Stimulated activated naive CD8-positive, alpha-beta T cell treated with anti-CD3 and anti-CD28 coated beads, Interleukin-15, Interleukin-2, amounts not matched to agents 100 ng/mL and 50 ng/mL, for 24 hours (primary cell): ENCODE results near the gene DOLPP1.

Experiments used
- H3K27ac Mint-ChIP-seq: one replicate; pipeline ENCODE4 v1.8.0; 2021; ENCODE audit warnings: mild to moderate bottlenecking, mixed read lengths
- H3K27me3 Mint-ChIP-seq: one replicate; pipeline ENCODE4 v1.8.0; 2021; ENCODE audit warnings: mixed read lengths
- H3K36me3 Mint-ChIP-seq: one replicate; pipeline ENCODE4 v1.8.0; 2021; ENCODE audit warnings: low read depth, mixed read lengths
- H3K4me1 Mint-ChIP-seq: one replicate; pipeline ENCODE4 v1.8.0; 2021; ENCODE audit warnings: low read depth, mixed read lengths
- H3K4me3 Mint-ChIP-seq: one replicate; pipeline ENCODE4 v1.8.0; 2021; ENCODE audit warnings: mild to moderate bottlenecking, mixed read lengths
- H3K9me3 Mint-ChIP-seq: one replicate; pipeline ENCODE4 v1.8.0; 2021; ENCODE audit warnings: mixed read lengths

DOLPP1 gene

GRCh38 chr9:129073404-129073803, 7.5 kb upstream of the DOLPP1 start:
- H3K36me3 Mint-ChIP-seq: peaks cover 5% of the 10 kb centered on the region
- no peaks in the 10 kb centered on the region for H3K9me3 Mint-ChIP-seq
- peaks cover 32% of the 10 kb centered on the region for H3K4me1 Mint-ChIP-seq
- H3K27me3 Mint-ChIP-seq: no peaks in the 10 kb centered on the region
- no peak overlapping the region for H3K4me3 Mint-ChIP-seq
- no peak overlapping the region for H3K27ac Mint-ChIP-seq

GRCh38 chr9:129074106-129074505, 6.8 kb upstream of the DOLPP1 start:
- Mint-ChIP-seq H3K4me1 (peaks cover 25% of the 10 kb centered on the region), H3K27ac (no peak overlapping the region)

GRCh38 chr9:129075996-129076639, 4.8 kb upstream of the DOLPP1 start:
- Mint-ChIP-seq H3K27me3 (no peaks in the 10 kb centered on the region), H3K36me3 (no peaks in the 10 kb centered on the region), H3K9me3 (no peaks in the 10 kb centered on the region), H3K4me3 (no peak overlapping the region), H3K27ac (no peak overlapping the region), H3K4me1 (peaks cover 25% of the 10 kb centered on the region)

More at GRCh38 chr9:129074106-129074505, 6.8 kb upstream of the DOLPP1 start:
- no peak overlapping the region for H3K4me3 Mint-ChIP-seq
- no peaks in the 10 kb centered on the region for H3K36me3 Mint-ChIP-seq
- H3K27me3 Mint-ChIP-seq: no peaks in the 10 kb centered on the region
- H3K9me3 Mint-ChIP-seq: no peaks in the 10 kb centered on the region

- Mint-ChIP-seq H3K4me3 (no peak overlapping the region), H3K27me3 (no peaks in the 10 kb centered on the region), H3K27ac (no peak overlapping the region), H3K9me3 (no peaks in the 10 kb centered on the region), H3K4me1 (peaks cover 24% of the 10 kb centered on the region), H3K36me3 (no peaks in the 10 kb centered on the region)
Observed at GRCh38 chr9:129076640-129077037, 4.3 kb upstream of the DOLPP1 start.

- Mint-ChIP-seq H3K27me3 (no peaks in the 10 kb centered on the region), H3K27ac (no peak overlapping the region), H3K4me1 (peaks cover 25% of the 10 kb centered on the region), H3K9me3 (no peaks in the 10 kb centered on the region), H3K36me3 (no peaks in the 10 kb centered on the region), H3K4me3 (no peak overlapping the region)
Observed at GRCh38 chr9:129077236-129077635, 3.7 kb upstream of the DOLPP1 start.

DNA sequence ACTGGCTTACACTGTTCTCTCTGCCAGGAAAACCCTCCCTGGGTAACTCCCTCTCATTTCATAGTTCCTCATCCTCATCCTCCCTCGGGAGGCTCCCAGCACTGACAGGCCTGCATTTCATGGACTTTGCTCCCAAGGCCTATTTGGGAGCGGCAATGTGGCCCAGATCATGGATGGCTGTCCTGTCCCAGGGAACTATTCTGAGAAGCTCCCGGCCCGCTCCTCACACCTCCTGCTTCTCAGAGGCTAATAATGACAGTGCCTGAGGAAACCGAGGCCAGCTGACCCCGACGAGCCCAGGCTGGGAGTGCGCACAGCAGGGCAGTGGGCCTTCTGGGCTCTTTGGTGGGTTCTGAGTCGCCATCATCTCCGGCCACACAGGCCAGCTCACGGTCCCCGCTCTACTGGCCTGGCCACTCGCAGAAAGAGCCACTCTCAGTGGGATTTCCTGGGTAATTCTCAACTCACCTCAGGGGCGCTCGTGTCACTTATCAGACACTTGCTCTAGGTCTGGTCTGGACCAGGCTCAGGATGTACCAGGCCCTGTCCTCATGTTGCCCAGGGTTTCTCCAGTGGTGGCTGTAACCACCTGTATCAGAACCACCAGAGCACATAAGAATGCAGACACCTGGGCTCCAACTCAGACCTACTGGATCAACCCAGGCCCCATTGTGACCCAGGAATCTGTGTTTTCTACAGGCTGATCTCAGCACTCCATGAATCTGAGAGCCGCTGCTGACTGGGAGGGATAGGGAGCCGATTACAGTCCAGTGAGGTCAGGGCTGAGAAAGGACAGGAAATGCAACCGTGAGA, 2.0 kb upstream of the DOLPP1 start:
- Mint-ChIP-seq H3K27ac (no peak overlapping the region), H3K27me3 (no peaks in the 10 kb centered on the region), H3K4me1 (peaks cover 29% of the 10 kb centered on the region)

DNA sequence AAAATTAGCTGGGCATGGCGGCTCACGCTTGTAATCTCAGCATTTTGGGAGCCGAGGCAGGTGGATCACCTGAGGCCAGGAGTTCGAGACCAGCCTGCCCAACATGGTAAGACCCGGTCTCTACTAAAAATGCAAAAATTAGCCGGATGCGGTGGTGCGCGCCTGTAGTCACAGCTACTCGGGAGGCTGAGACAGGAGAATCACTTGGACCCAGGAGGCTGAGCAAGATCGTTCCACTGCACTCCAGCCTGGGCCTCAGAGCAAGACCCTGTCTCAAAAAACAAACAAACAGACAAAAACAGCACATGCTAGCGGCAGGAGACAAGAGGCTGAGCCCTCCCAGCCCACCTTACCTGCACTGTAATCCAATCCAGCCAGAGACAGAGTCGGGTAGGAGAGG, 1.1 kb upstream of the DOLPP1 start:
- Mint-ChIP-seq H3K27me3 (no peaks in the 10 kb centered on the region), H3K9me3 (no peaks in the 10 kb centered on the region), H3K36me3 (no peaks in the 10 kb centered on the region), H3K4me3 (peak overlapping the region; percentile 87), H3K4me1 (peaks cover 29% of the 10 kb centered on the region), H3K27ac (peak overlapping the region; percentile 49)

More for the DNA sequence above, 2.0 kb upstream of the DOLPP1 start:
- Mint-ChIP-seq H3K36me3 (no peaks in the 10 kb centered on the region), H3K4me3 (peak overlapping the region; percentile 87), H3K9me3 (no peaks in the 10 kb centered on the region)

GRCh38 chr9:129080298-129080600, 662 bp upstream of the DOLPP1 start:
- Mint-ChIP-seq H3K4me1 (peaks cover 29% of the 10 kb centered on the region), H3K4me3 (peak overlapping the region; percentile 87), H3K27me3 (no peaks in the 10 kb centered on the region), H3K9me3 (no peaks in the 10 kb centered on the region), H3K36me3 (no peaks in the 10 kb centered on the region), H3K27ac (peak overlapping the region; percentile 63)

DNA sequence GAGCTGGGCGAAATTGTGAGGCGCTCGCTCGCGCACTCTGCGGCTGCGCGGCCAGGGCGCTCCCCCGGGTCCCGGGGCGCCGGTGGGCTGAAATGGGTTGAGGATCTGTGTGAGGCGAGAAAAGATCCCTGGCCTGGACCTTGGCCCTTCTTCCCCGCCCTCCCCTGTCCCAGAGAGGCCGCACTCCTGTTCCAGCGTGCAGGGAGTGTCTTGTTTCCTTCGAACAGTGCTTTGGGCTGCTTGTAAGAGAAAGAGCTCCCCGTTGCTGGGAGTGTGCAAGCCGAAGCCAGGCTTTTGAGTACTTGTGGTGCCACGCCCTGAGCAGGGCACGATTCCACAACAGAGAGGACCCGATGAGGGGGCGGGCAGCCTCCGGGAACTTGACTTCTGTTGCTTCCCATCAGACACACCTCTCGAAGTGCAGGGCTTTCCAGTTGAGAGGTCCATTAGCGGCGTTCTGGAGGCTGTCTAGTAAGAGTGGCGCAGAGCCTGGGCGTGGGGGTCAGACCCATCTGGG, 535 bp downstream of the DOLPP1 start:
- H3K4me1 Mint-ChIP-seq: peaks cover 29% of the 10 kb centered on the region
- H3K9me3 Mint-ChIP-seq: no peaks in the 10 kb centered on the region

DNA sequence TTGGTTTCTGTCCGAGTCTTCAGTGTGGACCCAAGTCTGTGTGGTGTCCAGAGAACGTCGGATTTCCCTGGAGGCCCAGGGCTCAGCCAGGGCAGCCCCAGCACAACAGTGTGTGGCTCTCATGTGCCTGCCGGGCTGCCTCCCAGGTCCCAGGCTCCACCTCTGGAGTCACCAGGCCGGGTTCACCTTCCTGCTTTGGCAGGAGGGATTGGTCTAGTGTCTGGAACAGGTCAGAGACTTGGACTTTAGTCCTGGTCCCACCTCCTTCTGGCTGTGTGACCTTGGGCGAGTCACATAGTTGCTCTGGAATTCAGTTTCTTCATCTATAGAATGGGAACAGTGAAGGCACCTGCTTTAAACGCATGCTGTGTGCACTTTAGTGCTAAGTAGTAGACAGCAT, 3.2 kb downstream of the DOLPP1 start:
- Mint-ChIP-seq H3K27ac (no peak overlapping the region), H3K4me3 (no peak overlapping the region), H3K4me1 (peaks cover 29% of the 10 kb centered on the region), H3K27me3 (no peaks in the 10 kb centered on the region), H3K9me3 (no peaks in the 10 kb centered on the region), H3K36me3 (peaks cover 10% of the 10 kb centered on the region)

More for the DNA sequence above, 535 bp downstream of the DOLPP1 start:
- peak overlapping the region; percentile 49 for H3K27ac Mint-ChIP-seq
- H3K36me3 Mint-ChIP-seq: no peaks in the 10 kb centered on the region
- no peaks in the 10 kb centered on the region for H3K27me3 Mint-ChIP-seq
- peak overlapping the region; percentile 87 for H3K4me3 Mint-ChIP-seq

- no peaks in the 10 kb centered on the region for H3K9me3 Mint-ChIP-seq
- peaks cover 18% of the 10 kb centered on the region for H3K36me3 Mint-ChIP-seq
- H3K4me3 Mint-ChIP-seq: no peak overlapping the region
- H3K27me3 Mint-ChIP-seq: no peaks in the 10 kb centered on the region
- H3K4me1 Mint-ChIP-seq: no peaks in the 10 kb centered on the region
- no peak overlapping the region for H3K27ac Mint-ChIP-seq
Observed at GRCh38 chr9:129089246-129089645, 8.3 kb downstream of the DOLPP1 start.

GRCh38 chr9:129093602-129094386, 12.9 kb downstream of the DOLPP1 start:
- peaks cover 11% of the 10 kb centered on the region for H3K36me3 Mint-ChIP-seq

DNA sequence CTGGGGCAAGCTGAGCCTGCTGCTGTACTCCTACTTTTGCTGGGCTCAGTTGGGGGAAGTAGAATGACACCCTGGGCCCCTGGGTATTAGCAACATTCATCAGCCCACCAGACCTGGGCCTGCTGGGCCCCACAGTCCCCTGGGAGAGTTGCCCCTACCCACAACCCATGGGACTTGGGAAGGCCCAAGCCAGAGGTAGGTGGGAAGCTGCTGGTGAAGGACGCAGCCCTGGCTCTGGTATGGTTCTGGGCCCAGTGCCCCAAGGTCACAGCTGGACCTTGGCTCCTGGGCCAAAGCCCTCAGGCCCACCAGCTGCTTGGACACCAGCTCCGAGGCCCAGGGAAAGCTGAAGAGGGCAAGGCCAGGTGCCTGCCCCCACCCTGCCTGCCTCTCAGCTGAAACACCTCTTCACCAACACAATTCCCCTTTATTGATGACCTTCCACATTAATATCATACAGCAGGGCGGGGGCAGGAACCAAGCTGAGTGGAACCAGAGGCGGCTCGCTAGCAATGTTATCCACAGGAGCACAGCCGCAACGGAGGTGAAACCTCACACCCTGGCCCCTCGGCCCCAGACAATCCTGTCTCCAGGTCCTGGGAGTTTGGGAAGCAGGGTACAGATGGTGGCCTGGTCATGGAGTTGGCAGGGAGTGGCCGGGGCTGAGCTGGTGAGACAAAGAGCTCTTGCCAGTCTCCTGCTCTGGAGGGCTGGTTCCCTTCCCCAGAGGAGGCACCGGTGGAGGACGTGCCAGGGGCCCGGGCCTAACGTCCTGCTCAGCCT, 13.7 kb downstream of the DOLPP1 start:
- Mint-ChIP-seq H3K4me1 (no peaks in the 10 kb centered on the region), H3K9me3 (no peaks in the 10 kb centered on the region), H3K4me3 (no peak overlapping the region), H3K36me3 (peaks cover 9% of the 10 kb centered on the region), H3K27ac (no peak overlapping the region), H3K27me3 (no peaks in the 10 kb centered on the region)

More at GRCh38 chr9:129093602-129094386, 12.9 kb downstream of the DOLPP1 start:
- no peaks in the 10 kb centered on the region for H3K9me3 Mint-ChIP-seq
- H3K27me3 Mint-ChIP-seq: no peaks in the 10 kb centered on the region
- no peak overlapping the region for H3K27ac Mint-ChIP-seq
- no peak overlapping the region for H3K4me3 Mint-ChIP-seq
- no peaks in the 10 kb centered on the region for H3K4me1 Mint-ChIP-seq

DNA sequence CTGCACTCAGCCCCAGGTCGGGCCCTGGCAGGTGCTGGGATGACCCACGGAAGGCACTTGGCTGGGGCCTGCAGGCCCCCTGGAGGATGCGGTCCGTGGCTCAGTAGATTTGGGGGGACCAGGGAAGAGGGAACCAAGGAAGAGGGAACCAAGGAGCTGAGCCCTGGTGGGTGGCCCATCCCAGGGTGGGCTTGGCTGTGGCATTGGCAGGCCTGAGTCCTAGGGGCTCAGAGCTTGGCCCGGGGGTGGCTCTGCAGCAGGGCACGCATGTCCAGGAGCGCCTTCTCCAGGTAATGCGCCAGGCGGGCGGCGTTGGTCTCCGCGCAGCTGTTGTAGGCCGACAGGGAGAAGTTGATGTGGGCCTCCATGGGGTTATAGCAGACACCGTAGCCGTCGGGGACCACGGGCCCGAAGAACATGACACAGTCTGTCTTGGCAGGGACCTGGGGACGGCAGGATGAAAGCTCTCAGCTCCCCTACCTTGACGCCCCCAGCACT, 14.3 kb downstream of the DOLPP1 start:
- no peaks in the 10 kb centered on the region for H3K9me3 Mint-ChIP-seq
- H3K4me1 Mint-ChIP-seq: no peaks in the 10 kb centered on the region
- no peaks in the 10 kb centered on the region for H3K27me3 Mint-ChIP-seq
- peaks cover 3% of the 10 kb centered on the region for H3K36me3 Mint-ChIP-seq
- no peak overlapping the region for H3K27ac Mint-ChIP-seq
- H3K4me3 Mint-ChIP-seq: no peak overlapping the region
